IMR-90 (cell line): ENCODE results near the gene ANP32B. TPM values are rescaled to one million over a fixed set of nuclear protein-coding genes. Genes with fewer than 3 reads are reported as not detected.
A peak's percentile ranks its signal among the peaks of the same experiment; 100 is the strongest.

Experiments used
- ATAC-seq: fragments of 200-7000 bp; cut with Tn5 transposase; 2 replicates; pipeline ENCODE4 v1.9.1; 2020; ENCODE audit warnings: low read depth, mild to moderate bottlenecking, moderate library complexity
- BruUV-seq: library from RNA; stranded (reverse); fragments of 400-500 nt; replicated peaks from 2 replicates; lab custom pipeline; 2021; lab: Mats Ljungman, UMichigan
- CTCF ChIA-PET: fragments of 300-600 bp; formaldehyde crosslinking; extraction: SDS; loops from one replicate; lab custom pipeline; 2021; ENCODE audit warnings: antibody characterized with exemption; lab: Yijun Ruan, JAX
- POLR2A ChIA-PET: fragments of 300-600 bp; sonication (Branson Sonifier 250); formaldehyde crosslinking; loops from one replicate; lab custom pipeline; 2022; ENCODE audit warnings: antibody characterized with exemption; ENCODE audit not compliant: unreplicated experiment; lab: Charles Lee
- DNase-seq: peaks from one replicate; pipeline ENCODE4 v3.0.0; 2013
- H2AFZ ChIP-seq: replicated peaks from 2 replicates; pipeline ENCODE3; 2013; ENCODE audit warnings: low read length, mild to moderate bottlenecking; ENCODE audit not compliant: poor library complexity
- H2AK5ac ChIP-seq: 2 replicates; pipeline ENCODE4 v1.6.1; 2013; ENCODE audit warnings: low read depth, low read length, inconsistent platforms
- H2AK9ac ChIP-seq: replicated peaks from 2 replicates; pipeline ENCODE3; 2013; ENCODE audit warnings: mild to moderate bottlenecking, low read depth, low read length, moderate library complexity; ENCODE audit not compliant: poor library complexity
- H2BK120ac ChIP-seq: 2 replicates; pipeline ENCODE4 v1.6.1; 2013; ENCODE audit warnings: low read depth, low read length, inconsistent platforms
- H2BK15ac ChIP-seq: 3 replicates; pipeline ENCODE4 v1.6.1; 2013; ENCODE audit warnings: low read depth, low read length, inconsistent platforms
- H2BK20ac ChIP-seq: 2 replicates; pipeline ENCODE4 v1.6.1; 2013; ENCODE audit warnings: low read depth, mild to moderate bottlenecking, inconsistent platforms, low read length, moderate library complexity
- H2BK5ac ChIP-seq: 2 replicates; pipeline ENCODE4 v1.6.1; 2013; ENCODE audit warnings: mild to moderate bottlenecking, low read depth, low read length, inconsistent platforms; ENCODE audit not compliant: poor library complexity, severe bottlenecking
- H3K14ac ChIP-seq: replicated peaks from 2 replicates; pipeline ENCODE4 v1.6.1; 2013; ENCODE audit warnings: low read depth, low read length, inconsistent platforms
- H3K18ac ChIP-seq: 2 replicates; pipeline ENCODE4 v1.6.1; 2013; ENCODE audit warnings: low read depth, low read length, control low read depth
- H3K23ac ChIP-seq: 2 replicates; pipeline ENCODE4 v1.6.1; 2013; ENCODE audit warnings: low read depth, low read length, inconsistent platforms
- H3K27ac ChIP-seq: 2 replicates; pipeline ENCODE4 v1.5.1; 2013; ENCODE audit warnings: mild to moderate bottlenecking, control low read depth, low read length; ENCODE audit not compliant: insufficient read depth
- H3K27me3 ChIP-seq: 2 replicates; pipeline ENCODE4 v1.6.1; 2013; ENCODE audit warnings: low read length; ENCODE audit not compliant: control insufficient read depth, insufficient read depth
- H3K36me3 ChIP-seq: 2 replicates; pipeline ENCODE4 v1.6.1; 2013; ENCODE audit warnings: low read length, mixed read lengths; ENCODE audit not compliant: control insufficient read depth, insufficient read depth
- H3K4ac ChIP-seq: 2 replicates; pipeline ENCODE4 v1.6.1; 2013; ENCODE audit warnings: low read depth, low read length, inconsistent platforms
- H3K4me1 ChIP-seq: 2 replicates; pipeline ENCODE4 v1.6.1; 2013; ENCODE audit warnings: low read length, mixed read lengths; ENCODE audit not compliant: control insufficient read depth, insufficient read depth
- H3K4me2 ChIP-seq: 2 replicates; pipeline ENCODE4 v1.6.1; 2013; ENCODE audit warnings: low read depth, mild to moderate bottlenecking, control low read depth, low read length, moderate library complexity
- H3K4me3 ChIP-seq: 2 replicates; pipeline ENCODE4 v1.5.1; 2013; ENCODE audit warnings: low read depth, mild to moderate bottlenecking, control low read depth, low read length, moderate library complexity; ENCODE audit not compliant: insufficient read depth
- H3K56ac ChIP-seq: 2 replicates; pipeline ENCODE4 v1.6.1; 2013; ENCODE audit warnings: low read length, inconsistent platforms; ENCODE audit not compliant: insufficient read depth; ENCODE audit errors: extremely low read depth
- H3K79me1 ChIP-seq, 2 experiments: 2 replicates each; pipeline ENCODE4 v1.6.1; 2013; ENCODE audit warnings: low read length in 2 of 2, inconsistent platforms in 1 of 2, low read depth in 1 of 2
- H3K9ac ChIP-seq: 2 replicates; pipeline ENCODE4 v1.6.1; 2013; ENCODE audit warnings: low read depth, low read length, control low read depth
- H3K9me1 ChIP-seq: 2 replicates; pipeline ENCODE4 v1.6.1; 2013; ENCODE audit warnings: low read length, inconsistent platforms; ENCODE audit not compliant: insufficient read depth
- H3K9me3 ChIP-seq: 2 replicates; pipeline ENCODE4 v1.6.1; 2013; ENCODE audit warnings: low read length; ENCODE audit not compliant: control insufficient read depth, insufficient read depth
- H4K20me1 ChIP-seq: 2 replicates; pipeline ENCODE4 v1.6.1; 2013; ENCODE audit warnings: low read length, inconsistent platforms; ENCODE audit not compliant: insufficient read depth
- H4K5ac ChIP-seq: 2 replicates; pipeline ENCODE4 v1.6.1; 2013; ENCODE audit warnings: mild to moderate bottlenecking, low read depth, low read length, control low read depth
- H4K8ac ChIP-seq, 2 experiments: 2 replicates each; pipeline ENCODE4 v1.6.1; 2013; ENCODE audit warnings: low read depth in 2 of 2, low read length in 2 of 2, control low read depth in 1 of 2, inconsistent platforms in 1 of 2
- H4K91ac ChIP-seq: 2 replicates; pipeline ENCODE4 v1.6.1; 2013; ENCODE audit warnings: low read depth, low read length, inconsistent platforms; ENCODE audit not compliant: insufficient read depth
- MAFK ChIP-seq: IDR thresholded peaks from 2 replicates; pipeline ENCODE4 v1.6.1; 2012; ENCODE audit warnings: low read depth, low read length, improper control_type of control experiment
- MXI1 ChIP-seq: IDR thresholded peaks from 2 replicates; pipeline ENCODE4 v1.6.1; 2012; ENCODE audit warnings: low read depth, mild to moderate bottlenecking, low read length, moderate library complexity, borderline replicate concordance
- RAD21 ChIP-seq: IDR thresholded peaks from 2 replicates; pipeline ENCODE4 v1.6.1; 2012; ENCODE audit warnings: low read length, improper control_type of control experiment
- RCOR1 ChIP-seq: IDR thresholded peaks from 2 replicates; pipeline ENCODE4 v1.6.1; 2012; ENCODE audit warnings: mild to moderate bottlenecking, low read length, improper control_type of control experiment; ENCODE audit not compliant: insufficient replicate concordance
- SMC3 ChIP-seq: fragments of 150-350 bp; IDR thresholded peaks from 2 replicates; pipeline ENCODE4 v1.6.1; 2016; ENCODE audit warnings: low read depth, mild to moderate bottlenecking, antibody characterized with exemption, low read length, moderate library complexity
- WGBS, 2 experiments: methylation state at CpG; one replicate each; pipeline versions ENCODE4 v1.1.5 to v1.1.7; 2013; ENCODE audit warnings: missing lambda C conversion rate in 2 of 2; ENCODE audit not compliant: insufficient read length in 1 of 2; ENCODE audit errors: extremely low coverage in 2 of 2; 5-methylcytosine and 5-hydroxymethylcytosine counted together
- dilution Hi-C: fragments of 300-500 bp; cut with HindIII; formaldehyde crosslinking; loops from one replicate; pipeline ENCODE4 v1.14.3; 2018; ENCODE audit warnings: low sequenced_read_pairs; ENCODE audit not compliant: unreplicated experiment
- in situ Hi-C: fragments of 300-500 bp; cut with MboI; formaldehyde crosslinking; loops from 3 replicates; pipeline ENCODE4 v1.14.3; 2019; ENCODE audit warnings: low sequenced_read_pairs, inconsistent platforms, mixed read lengths
- intact Hi-C: fragments of 100-400 bp; cut with micrococcal nuclease; formaldehyde crosslinking; loops from 2 replicates; pipeline ENCODE4 v1.10.0; 2022
- polyA plus RNA-seq, 3 experiments: library from polyadenylated mRNA; depleted of rRNA; stranded (reverse); fragments of >200 nt; gene quantifications; 2 replicates each; pipeline ENCODE4 v1.2.3, GENCODE V29; 2012; ENCODE audit warnings: low replicate concordance in 1 of 3
- total RNA-seq: library from RNA; depleted of rRNA; stranded (reverse); fragments of >200 nt; gene quantifications from 2 replicates; pipeline ENCODE4 v1.2.3, GENCODE V29; 2012
- TF ChIP-seq, protein P1 (sequence below): fragments of 150-350 bp; IDR thresholded peaks from 2 replicates; pipeline ENCODE4 v1.6.1; 2017; ENCODE audit warnings: mild to moderate bottlenecking, antibody characterized with exemption, low read length, low read depth

ANP32B gene
- total and polyA plus RNA-seq, 2 of the 4 experiments (the other 2 are of a cell fraction): 3.9 to 46.8 TPM

DNA sequence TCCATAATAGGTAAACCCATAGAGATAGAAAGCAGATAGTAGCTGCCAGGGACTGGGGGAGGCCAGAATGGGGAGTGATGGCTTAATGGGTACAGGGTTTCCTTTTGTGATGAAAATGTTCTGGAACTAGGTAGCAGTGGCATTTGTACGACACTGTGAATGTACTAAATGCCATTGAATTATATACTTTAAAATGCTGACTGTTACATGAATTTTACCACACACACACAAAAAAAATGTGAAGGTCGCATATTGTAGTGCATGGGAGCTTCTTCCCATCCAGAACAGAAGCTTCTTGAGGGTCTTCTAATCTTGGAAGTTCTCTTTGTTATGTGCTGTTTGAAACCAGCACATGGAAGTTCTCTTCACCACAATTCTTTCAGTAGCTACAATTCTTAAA, 19.9 kb upstream of the ANP32B start:
- Histone ChIP-seq H2AK9ac (no peak overlapping the region), H3K4me3 (no peak overlapping the region), H3K56ac (no peak overlapping the region), H3K4me2 (no peak overlapping the region), H3K4me1 (peaks cover 6% of the 10 kb centered on the region), H4K20me1 (no peaks in the 10 kb centered on the region), H3K79me1 (no peaks in the 10 kb centered on the region), H3K23ac (peak overlapping the region; percentile 34; the same call in 1 of the 2 replicates), H3K18ac (no peak overlapping the region), H3K9ac (no peak overlapping the region), H4K91ac (no peak overlapping the region), H2BK120ac (no peak overlapping the region), H3K27ac (no peak overlapping the region), H4K5ac (no peak overlapping the region), H4K8ac (no peak overlapping the region), H3K27me3 (peaks cover 24% of the 10 kb centered on the region), H3K14ac (no peak overlapping the region), H2BK15ac (no peak overlapping the region), H2AFZ (no peak overlapping the region), H3K4ac (no peak overlapping the region), H2BK5ac (no peak overlapping the region), H3K9me1 (no peaks in the 10 kb centered on the region), H2BK20ac (no peak overlapping the region), H2AK5ac (no peak overlapping the region), H3K36me3 (no peaks in the 10 kb centered on the region), H3K9me3 (no peaks in the 10 kb centered on the region)
- in situ Hi-C loops (no loop called here), intact Hi-C loops (no loop called here), dilution Hi-C loops (no loop called here)
- ChIA-PET CTCF (no interaction called here), POLR2A (no interaction called here)
- WGBS, 2 experiments: no CpG with 5 or more reads among the region's 2 CpGs
- no TSS peak for BruUV-seq
- TF ChIP-seq MXI1: no peak
- TF ChIP-seq RCOR1: no peak
- no peak for TF ChIP-seq MAFK
- TF ChIP-seq, protein P1, sequence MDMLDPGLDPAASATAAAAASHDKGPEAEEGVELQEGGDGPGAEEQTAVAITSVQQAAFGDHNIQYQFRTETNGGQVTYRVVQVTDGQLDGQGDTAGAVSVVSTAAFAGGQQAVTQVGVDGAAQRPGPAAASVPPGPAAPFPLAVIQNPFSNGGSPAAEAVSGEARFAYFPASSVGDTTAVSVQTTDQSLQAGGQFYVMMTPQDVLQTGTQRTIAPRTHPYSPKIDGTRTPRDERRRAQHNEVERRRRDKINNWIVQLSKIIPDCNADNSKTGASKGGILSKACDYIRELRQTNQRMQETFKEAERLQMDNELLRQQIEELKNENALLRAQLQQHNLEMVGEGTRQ: no peak
- TF ChIP-seq RAD21: no peak
- no peak for TF ChIP-seq SMC3
- ATAC-seq (no peak), DNase-seq (no peak)
